ENCODE data around the gene CD4. TPM values are rescaled to one million over a fixed set of nuclear protein-coding genes. Genes with fewer than 3 reads are reported as not detected.

The CD4 gene
- total RNA-seq, 4 donors from 2014 or later: 2.9 to 7.0 (median 3.6) TPM

- intact Hi-C loops (cut with DNase I; ENCODE audit: low total_unique reads): loop anchor here (5.0 kb wide), 1 partner anchor 211 kb away; no protein-coding TSS in a partner anchor
- DNase-seq (ENCODE audit: low spot score in 2 of 2): peak in 1 of 2 donors; percentile 87
- TF ChIP-seq POLR2A (IDR thresholded peaks at IDR 0.05) (no peak), CTCF (IDR thresholded peaks at IDR 0.05) (no peak)
- 1% methylated on average over 18 to 30 of the region's 60 CpGs for WGBS, 2 donors
- peak within 1 kb of the TSS; percentile 68 for H3K4me3 ChIP-seq (ENCODE audit: low read depth, poor library complexity, severe bottlenecking)
Observed at GRCh38 chr12:6827982-6828780, 38.9 kb downstream of the CD4 start, which contains the start of gene P3H3. P3H3 (plus strand) TSS chr12:6828407; CDS start chr12:6828441, 34 bp downstream.

- WGBS, 2 donors: 1% methylated on average over 45 to 50 of the region's 71 CpGs
- TF ChIP-seq CTCF (IDR thresholded peaks at IDR 0.05) (no peak), POLR2A (IDR thresholded peaks at IDR 0.05) (no peak)
- H3K4me3 ChIP-seq (ENCODE audit: low read depth, poor library complexity, severe bottlenecking): peak overlapping the region; percentile 68
- DNase-seq (ENCODE audit: low spot score in 2 of 2): peak in 1 of 2 donors; percentile 93
- intact Hi-C loops (cut with DNase I; ENCODE audit: low total_unique reads): loop anchor here (5.0 kb wide), 1 partner anchor 212 kb away; no protein-coding TSS in a partner anchor
Observed at GRCh38 chr12:6828781-6829535, 39.6 kb downstream of the CD4 start.

- H3K4me3 ChIP-seq (ENCODE audit: low read depth, poor library complexity, severe bottlenecking): no peak overlapping the region
- peak in 1 of 2 donors; percentile 87 for DNase-seq (ENCODE audit: low spot score in 2 of 2)
- TF ChIP-seq CTCF (IDR thresholded peaks at IDR 0.05): no peak
- TF ChIP-seq POLR2A (IDR thresholded peaks at IDR 0.05): no peak
- intact Hi-C loops (cut with DNase I; ENCODE audit: low total_unique reads): loop anchor here (5.0 kb wide), 1 partner anchor 212 kb away; no protein-coding TSS in a partner anchor
- WGBS, 2 donors: 39 to 50% methylated on average over 15 of the region's 19 CpGs
Observed at GRCh38 chr12:6829536-6830220, 40.4 kb downstream of the CD4 start.

- TF ChIP-seq CTCF (IDR thresholded peaks at IDR 0.05): no peak
- no peak for TF ChIP-seq POLR2A (IDR thresholded peaks at IDR 0.05)
- intact Hi-C loops (cut with DNase I; ENCODE audit: low total_unique reads): no loop called here
- H3K4me3 ChIP-seq (ENCODE audit: low read depth, poor library complexity, severe bottlenecking): no peak overlapping the region
- 73 to 93% methylated on average over 11 of the region's 11 CpGs for WGBS, 2 donors
- no peak for DNase-seq (ENCODE audit: low spot score in 2 of 2)
Observed at GRCh38 chr12:6830286-6830890, 41.1 kb downstream of the CD4 start.

- no peak overlapping the region for H3K4me3 ChIP-seq (ENCODE audit: low read depth, poor library complexity, severe bottlenecking)
- intact Hi-C loops (cut with DNase I; ENCODE audit: low total_unique reads): no loop called here
- DNase-seq (ENCODE audit: low spot score in 2 of 2): no peak
- 89 to 91% methylated on average over 6 of the region's 6 CpGs for WGBS, 2 donors
- no peak for TF ChIP-seq CTCF (IDR thresholded peaks at IDR 0.05)
- TF ChIP-seq POLR2A (IDR thresholded peaks at IDR 0.05): no peak
Observed at GRCh38 chr12:6830999-6831398, 41.7 kb downstream of the CD4 start.

Measured in lower leg skin (tissue), 4 donors.